CD8-positive, alpha-beta memory T cell (primary cell): Measurements from ENCODE around the gene ACP2. TPM values are rescaled to one million over a fixed set of nuclear protein-coding genes. Genes with fewer than 3 reads are reported as not detected.

Experiments used
- CTCF ChIA-PET: fragments of 350-600 bp; sonication (Branson Sonifier 250); formaldehyde crosslinking; loops from one replicate; lab custom pipeline; 2021; ENCODE audit warnings: antibody characterized with exemption; lab: Charles Lee
- POLR2A ChIA-PET: fragments of 350-600 bp; sonication (Branson Sonifier 250); formaldehyde crosslinking; loops from one replicate; lab custom pipeline; 2021; ENCODE audit warnings: antibody characterized with exemption; lab: Charles Lee
- DNase-seq, 5 donors: peaks; one replicate each; pipeline versions ENCODE4 v3.0.0 to v3.0.0-alpha.2; 2020 to 2022; ENCODE audit warnings: mixed read lengths in 1 of 5
- H3K27ac ChIP-seq: one replicate; pipeline ENCODE4 v1.7.0; 2013; ENCODE audit warnings: low read depth, mild to moderate bottlenecking, low read length, moderate library complexity
- H3K27me3 ChIP-seq: 2 replicates; pipeline ENCODE4 v1.7.0; 2013; ENCODE audit warnings: low read length, mild to moderate bottlenecking; ENCODE audit not compliant: insufficient read depth, poor library complexity, severe bottlenecking
- H3K36me3 ChIP-seq: 2 replicates; pipeline ENCODE4 v1.7.0; 2013; ENCODE audit warnings: mild to moderate bottlenecking, low read length, moderate library complexity; ENCODE audit not compliant: insufficient read depth
- H3K4me1 ChIP-seq: 2 replicates; pipeline ENCODE4 v1.7.0; 2013; ENCODE audit warnings: mild to moderate bottlenecking, low read length, moderate library complexity; ENCODE audit not compliant: insufficient read depth
- H3K4me3 ChIP-seq: 2 replicates; pipeline ENCODE4 v1.7.0; 2013; ENCODE audit warnings: mild to moderate bottlenecking, low read length
- H3K9me3 ChIP-seq: 2 replicates; pipeline ENCODE4 v1.7.0; 2013; ENCODE audit warnings: mild to moderate bottlenecking, low read length
- H3K27ac Mint-ChIP-seq, 8 donors: one replicate each; pipeline ENCODE4 v1.8.0; 2020 to 2021; ENCODE audit warnings: mixed read lengths in 8 of 8, mild to moderate bottlenecking in 6 of 8, inconsistent platforms in 3 of 8, moderate library complexity in 3 of 8
- H3K27me3 Mint-ChIP-seq, 2 donors: one replicate each; pipeline ENCODE4 v1.8.0; 2020 to 2021; ENCODE audit warnings: mixed read lengths in 2 of 2, mild to moderate bottlenecking in 1 of 2, moderate library complexity in 1 of 2
- H3K36me3 Mint-ChIP-seq, 3 donors: one replicate each; pipeline ENCODE4 v1.8.0; 2020 to 2021; ENCODE audit warnings: mixed read lengths in 3 of 3, inconsistent platforms in 1 of 3, mild to moderate bottlenecking in 1 of 3
- H3K4me1 Mint-ChIP-seq, 3 donors: one replicate each; pipeline ENCODE4 v1.8.0; 2020 to 2021; ENCODE audit warnings: mixed read lengths in 3 of 3, inconsistent platforms in 1 of 3, mild to moderate bottlenecking in 1 of 3
- H3K4me3 Mint-ChIP-seq, 7 donors: one replicate each; pipeline ENCODE4 v1.8.0; 2020 to 2021; ENCODE audit warnings: mixed read lengths in 7 of 7, mild to moderate bottlenecking in 6 of 7, moderate library complexity in 4 of 7, inconsistent platforms in 2 of 7
- H3K9me3 Mint-ChIP-seq, 5 donors: one replicate each; pipeline ENCODE4 v1.8.0; 2020 to 2022; ENCODE audit warnings: mixed read lengths in 5 of 5, mild to moderate bottlenecking in 3 of 5, moderate library complexity in 2 of 5, inconsistent platforms in 1 of 5
- polyA plus RNA-seq: library from polyadenylated mRNA; unstranded; fragments of 300-500 nt; fragmentation: Illumina TruSeq; gene quantifications from one replicate; pipeline ENCODE4 v1.2.3, GENCODE V29; 2021
- total RNA-seq, 2 experiments: library from RNA; stranded (reverse); gene quantifications; one replicate each; pipeline ENCODE4 v1.2.3, GENCODE V29; 2021

Gene ACP2
- total and polyA plus RNA-seq, 3 experiments from 2014 or later: 14.6 to 24.5 (median 24.1) TPM

DNA sequence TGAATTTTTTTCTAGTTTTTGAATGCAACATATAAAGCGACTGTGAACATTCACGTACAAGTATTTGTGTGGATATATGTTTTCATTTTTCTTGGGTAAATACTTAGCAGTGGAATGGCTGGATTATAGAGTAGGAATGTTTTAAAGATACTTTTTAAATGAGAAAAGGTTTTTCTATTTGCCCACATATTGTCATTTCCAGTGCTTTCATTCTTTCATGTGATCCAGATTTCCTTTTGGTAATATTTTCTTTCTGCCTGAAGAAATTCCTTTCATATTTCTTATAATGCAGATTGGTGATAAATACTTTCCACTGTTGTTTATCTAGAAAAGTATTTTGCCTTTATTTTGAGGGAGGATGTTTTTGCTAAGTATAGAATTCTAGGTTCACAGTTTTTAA is 25.9 kb downstream of the ACP2 start:
- Histone ChIP-seq H3K36me3 (peaks cover 12% of the 10 kb centered on the region), H3K4me1 (peaks cover 8% of the 10 kb centered on the region), H3K27me3 (no peaks in the 10 kb centered on the region), H3K4me3 (no peak overlapping the region), H3K27ac (no peak overlapping the region), H3K9me3 (no peaks in the 10 kb centered on the region)
- Mint-ChIP-seq H3K4me1 (peaks cover 9 to 27% (median 15%) of the 10 kb centered on the region in 3 donors), H3K27ac (peak overlapping the region in 2 of 8 donors; percentile 17 to 38), H3K27me3 (no peaks in the 10 kb centered on the region), H3K4me3 (no peak overlapping the region), H3K9me3 (no peaks in the 10 kb centered on the region), H3K36me3 (peaks cover 5 to 67% (median 26%) of the 10 kb centered on the region in 3 donors)
- DNase-seq: no peak
- ChIA-PET CTCF (no interaction called here), POLR2A (no interaction called here)

DNA sequence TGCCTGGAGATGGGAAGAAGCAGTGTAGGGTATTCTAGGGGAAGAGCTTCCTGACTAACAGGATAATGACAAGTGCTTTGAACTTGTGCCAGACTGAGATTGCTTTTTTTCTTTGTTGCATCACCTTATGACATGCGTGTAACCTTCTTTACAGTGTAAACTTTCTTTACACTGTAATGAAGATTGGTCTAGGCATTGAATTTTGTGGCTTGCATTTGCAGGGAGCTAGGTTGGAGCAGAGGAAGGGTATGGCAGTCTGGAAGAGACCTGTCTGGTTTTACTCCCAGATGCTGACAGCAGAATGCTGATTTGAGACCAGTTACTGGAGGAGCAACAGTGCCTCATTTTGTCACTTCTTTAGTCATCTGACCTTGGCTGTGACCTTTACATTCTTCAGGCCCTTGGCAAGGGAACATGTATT is 28.2 kb downstream of the ACP2 start:
- Histone ChIP-seq H3K27me3 (no peaks in the 10 kb centered on the region), H3K4me1 (peaks cover 23% of the 10 kb centered on the region), H3K9me3 (no peaks in the 10 kb centered on the region), H3K27ac (no peak overlapping the region), H3K4me3 (no peak overlapping the region), H3K36me3 (peaks cover 12% of the 10 kb centered on the region)
- ChIA-PET CTCF (interaction anchor here (1.9 to 3.4 kb wide), 2 partner anchors 14 to 28 kb away, joined by 5 to 9 read pairs; partner anchors contain the start of gene ACP2), POLR2A (no interaction called here)
- H3K9me3 Mint-ChIP-seq: no peaks in the 10 kb centered on the region
- peaks cover 24 to 43% (median 32%) of the 10 kb centered on the region in 3 donors for H3K4me1 Mint-ChIP-seq
- H3K27ac Mint-ChIP-seq: peak overlapping the region in 5 of 8 donors; percentile 11 to 82 (median 25)
- no peak for DNase-seq
- H3K4me3 Mint-ChIP-seq: no peak overlapping the region
- peaks cover 5 to 64% (median 18%) of the 10 kb centered on the region in 3 donors for H3K36me3 Mint-ChIP-seq
- no peaks in the 10 kb centered on the region for H3K27me3 Mint-ChIP-seq

DNA sequence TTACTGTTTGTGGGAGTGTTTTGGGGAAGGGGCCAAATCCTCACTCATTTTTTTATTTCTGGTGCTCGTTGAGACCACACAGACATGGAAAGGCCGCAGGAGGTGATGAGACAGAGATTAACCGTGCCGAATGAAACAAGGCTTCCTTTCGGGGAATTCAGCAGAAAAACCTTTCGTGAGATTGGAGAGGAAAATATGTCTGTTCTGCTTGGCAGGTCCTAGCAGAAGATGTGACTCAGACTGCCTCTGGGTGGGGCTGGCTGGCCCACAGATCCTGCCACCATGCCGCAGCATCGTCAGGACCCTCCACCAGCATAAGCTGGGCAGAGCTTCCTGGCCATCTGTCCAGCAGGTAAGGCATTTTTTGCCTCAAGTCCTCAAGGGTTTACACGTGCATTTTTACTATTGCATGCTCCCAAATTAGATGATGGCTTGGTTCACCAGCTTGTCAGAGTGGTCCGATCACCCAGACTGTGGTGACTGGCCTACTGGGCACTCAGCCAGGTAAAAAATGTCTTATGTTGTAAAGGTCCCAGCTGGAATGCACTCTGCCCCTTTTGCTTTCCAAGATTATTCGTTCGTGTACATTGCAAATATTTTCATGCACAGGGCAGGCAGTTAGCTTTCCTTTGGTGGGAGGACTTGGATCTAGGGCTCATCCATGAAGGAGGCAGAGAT is 32.4 kb downstream of the ACP2 start:
- Mint-ChIP-seq H3K27ac (peak overlapping the region; percentile 2 to 100 (median 95)), H3K9me3 (no peaks in the 10 kb centered on the region), H3K27me3 (no peaks in the 10 kb centered on the region), H3K4me1 (peaks cover 30 to 41% (median 34%) of the 10 kb centered on the region in 3 donors), H3K36me3 (peaks cover 5 to 49% (median 14%) of the 10 kb centered on the region in 3 donors), H3K4me3 (peak overlapping the region; percentile 87 to 100 (median 97))
- H3K4me3 ChIP-seq: peak overlapping the region; percentile 100
- peak in 3 of 5 donors; percentile 14 to 62 (median 14) for DNase-seq
- peaks cover 34% of the 10 kb centered on the region for H3K4me1 ChIP-seq
- no peaks in the 10 kb centered on the region for H3K27me3 ChIP-seq
- H3K9me3 ChIP-seq: no peaks in the 10 kb centered on the region
- CTCF ChIA-PET: interaction anchor here (1.2 to 2.9 kb wide), 4 partner anchors 19 to 38 kb away, joined by 4 to 20 read pairs (median 6); partner anchors contain the start of gene ACP2
- peaks cover 7% of the 10 kb centered on the region for H3K36me3 ChIP-seq
- peak overlapping the region; percentile 90 for H3K27ac ChIP-seq
- POLR2A ChIA-PET: interaction anchor here (0.6 to 2.7 kb wide), 6 partner anchors 18 to 786 kb away, joined by 5 to 31 read pairs (median 13); partner anchors contain the start of genes ACP2 and ARFGAP2

DNA sequence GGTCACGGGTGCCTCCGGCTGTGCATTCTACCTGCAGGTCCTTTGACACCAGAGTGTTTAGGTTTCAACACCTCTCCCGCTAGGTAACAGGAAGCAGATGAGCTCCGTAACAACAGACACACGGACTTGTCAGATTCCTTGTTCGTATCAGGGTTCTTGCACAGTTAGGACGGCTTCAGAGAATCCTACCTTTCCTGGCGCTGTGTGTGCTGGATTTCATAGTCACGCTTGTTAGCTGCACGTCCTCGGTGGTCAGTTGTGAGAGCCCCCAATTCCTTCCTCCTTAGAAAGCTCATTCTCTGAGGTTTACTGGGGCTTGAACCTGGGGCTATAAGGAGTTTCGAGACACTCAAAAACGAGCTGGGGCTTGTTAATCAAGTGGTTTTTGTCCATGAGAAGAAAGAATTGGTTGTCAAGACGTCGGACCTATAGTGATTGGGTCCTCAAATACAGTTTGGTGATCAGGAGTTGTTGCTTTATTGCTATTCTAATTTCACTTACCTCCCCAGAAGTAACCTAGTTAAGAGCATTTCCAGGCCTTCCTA is 33.2 kb downstream of the ACP2 start:
- Mint-ChIP-seq H3K4me3 (peak overlapping the region; percentile 87 to 100 (median 97)), H3K27ac (peak overlapping the region; percentile 86 to 100 (median 95)), H3K4me1 (peaks cover 30 to 39% (median 33%) of the 10 kb centered on the region in 3 donors), H3K27me3 (no peaks in the 10 kb centered on the region), H3K9me3 (no peaks in the 10 kb centered on the region), H3K36me3 (peaks cover 3 to 43% (median 13%) of the 10 kb centered on the region in 3 donors)
- Histone ChIP-seq H3K27ac (peak overlapping the region; percentile 90), H3K27me3 (no peaks in the 10 kb centered on the region), H3K4me3 (peak overlapping the region; percentile 100), H3K9me3 (no peaks in the 10 kb centered on the region), H3K4me1 (peaks cover 34% of the 10 kb centered on the region), H3K36me3 (peaks cover 7% of the 10 kb centered on the region)
- CTCF ChIA-PET: interaction anchor here (1.1 to 2.9 kb wide), 6 partner anchors 15 to 159 kb away, joined by 3 to 20 read pairs (median 4); partner anchors contain the start of gene ACP2
- POLR2A ChIA-PET: interaction anchor here (0.6 to 2.7 kb wide), 12 partner anchors 19 to 787 kb away, joined by 3 to 31 read pairs (median 6); partner anchors contain the start of genes ACP2 and ARFGAP2
- no peak for DNase-seq

DNA sequence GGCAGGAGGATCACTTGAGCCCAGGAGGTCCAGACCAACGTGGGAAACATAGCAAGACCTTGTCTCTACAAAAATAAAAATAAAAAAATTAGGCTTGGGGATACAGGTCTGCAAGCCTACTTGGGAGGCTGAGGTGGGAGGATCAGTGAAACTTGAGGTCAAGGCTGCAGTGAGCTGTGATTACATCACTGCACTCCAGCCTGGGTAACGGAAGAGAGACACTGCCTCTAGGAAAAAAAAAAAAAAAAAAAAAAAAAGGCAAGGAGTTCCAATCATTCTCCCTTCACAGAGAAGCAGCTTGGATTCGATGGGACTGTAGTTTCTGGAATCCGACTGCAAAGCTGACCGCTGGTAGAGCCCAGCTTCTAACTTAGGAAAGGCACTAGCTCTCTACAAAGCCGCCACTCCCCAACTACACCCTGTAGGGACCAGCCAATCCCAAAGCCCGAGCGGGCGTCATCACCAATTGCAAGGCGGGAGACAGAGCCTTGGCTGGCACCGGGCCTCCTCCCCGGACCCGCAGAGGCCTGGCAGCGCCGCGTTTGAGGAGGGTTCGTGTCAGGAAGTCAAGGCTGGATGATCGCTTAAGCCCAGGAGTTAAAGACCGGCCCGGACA is 34.6 kb downstream of the ACP2 start:
- peak; percentile 74 to 87 (median 81) for DNase-seq
- Histone ChIP-seq H3K36me3 (peaks cover 7% of the 10 kb centered on the region), H3K4me3 (peak overlapping the region; percentile 100), H3K27ac (peak overlapping the region; percentile 90), H3K4me1 (peaks cover 34% of the 10 kb centered on the region), H3K9me3 (no peaks in the 10 kb centered on the region), H3K27me3 (no peaks in the 10 kb centered on the region)
- peak overlapping the region; percentile 87 to 100 (median 97) for H3K4me3 Mint-ChIP-seq
- ChIA-PET CTCF (interaction anchor here (0.6 to 2.9 kb wide), 11 partner anchors 15 to 213 kb away, joined by 3 to 20 read pairs (median 4); partner anchors contain the start of gene ACP2), POLR2A (interaction anchor here (0.7 to 2.7 kb wide), 12 partner anchors 20 to 684 kb away, joined by 3 to 31 read pairs (median 8); partner anchors contain the start of genes ACP2 and ARFGAP2)
- H3K36me3 Mint-ChIP-seq: peaks cover 0 to 34% (median 7%) of the 10 kb centered on the region in 3 donors
- H3K9me3 Mint-ChIP-seq: no peaks in the 10 kb centered on the region
- H3K4me1 Mint-ChIP-seq: peaks cover 29 to 35% (median 30%) of the 10 kb centered on the region in 3 donors
- H3K27ac Mint-ChIP-seq: peak overlapping the region; percentile 88 to 100 (median 99)
- H3K27me3 Mint-ChIP-seq: no peaks in the 10 kb centered on the region

DNA sequence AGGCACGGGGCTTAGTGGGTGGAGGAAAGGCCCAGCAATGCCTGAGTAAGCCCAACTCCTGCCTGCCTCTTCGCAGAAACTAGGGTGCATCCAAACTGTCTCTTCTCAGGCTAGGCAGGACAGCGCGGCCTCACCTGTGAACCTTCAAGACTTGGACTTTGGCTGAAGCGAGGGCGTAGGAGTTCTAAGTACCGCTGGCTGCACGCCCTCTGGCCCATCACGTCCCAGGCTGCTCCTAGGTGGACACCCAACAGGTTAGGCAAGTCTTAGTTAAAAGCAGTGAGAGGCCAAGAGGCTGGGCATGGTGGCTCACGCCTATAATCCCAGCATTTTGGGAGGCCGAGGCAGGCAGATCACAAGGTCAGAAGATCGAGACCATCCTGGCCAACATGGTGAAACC is 35.7 kb downstream of the ACP2 start:
- Mint-ChIP-seq H3K4me3 (peak overlapping the region in 1 of 7 donors; percentile 19), H3K4me1 (peaks cover 22 to 28% (median 23%) of the 10 kb centered on the region in 3 donors), H3K36me3 (peaks cover 0 to 26% (median 2%) of the 10 kb centered on the region in 3 donors), H3K27ac (peak overlapping the region in 2 of 8 donors; percentile 54 to 58), H3K9me3 (no peaks in the 10 kb centered on the region), H3K27me3 (no peaks in the 10 kb centered on the region)
- ChIA-PET POLR2A (no interaction called here), CTCF (no interaction called here)
- no peak for DNase-seq
- Histone ChIP-seq H3K9me3 (no peaks in the 10 kb centered on the region), H3K36me3 (peaks cover 1% of the 10 kb centered on the region), H3K27me3 (no peaks in the 10 kb centered on the region), H3K4me3 (no peak overlapping the region), H3K4me1 (peaks cover 28% of the 10 kb centered on the region), H3K27ac (no peak overlapping the region)

DNA sequence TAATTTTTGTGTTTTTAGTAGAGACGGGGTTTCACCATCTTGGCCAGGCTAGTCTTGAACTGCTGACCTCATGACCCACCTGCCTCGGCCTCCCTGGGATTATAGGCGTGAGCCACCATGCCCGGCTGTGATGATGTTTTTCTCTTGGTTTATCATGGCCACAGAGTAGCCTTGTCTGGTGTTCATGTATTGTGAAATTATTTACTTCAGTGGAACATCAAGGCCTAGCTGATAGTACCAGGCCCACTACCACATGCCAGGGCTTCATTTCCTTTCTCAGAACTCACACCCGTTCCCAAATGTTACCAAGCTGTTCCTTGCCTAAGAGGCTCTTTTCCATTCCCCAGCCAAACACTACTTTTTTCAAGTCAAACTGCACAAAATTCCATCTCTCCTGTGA is 40.0 kb downstream of the ACP2 start:
- DNase-seq: no peak
- H3K36me3 Mint-ChIP-seq: no peaks in the 10 kb centered on the region
- no peaks in the 10 kb centered on the region for H3K27me3 ChIP-seq
- no peaks in the 10 kb centered on the region for H3K4me1 Mint-ChIP-seq
- no peak overlapping the region for H3K4me3 Mint-ChIP-seq
- H3K36me3 ChIP-seq: no peaks in the 10 kb centered on the region
- H3K9me3 ChIP-seq: no peaks in the 10 kb centered on the region
- ChIA-PET POLR2A (interaction anchor here (1.0 kb wide), 1 partner anchor 24 kb away, joined by 3 read pairs; no protein-coding TSS in a partner anchor), CTCF (no interaction called here)
- no peak overlapping the region for H3K4me3 ChIP-seq
- H3K27ac Mint-ChIP-seq: no peak overlapping the region
- peaks cover under 1% of the 10 kb centered on the region for H3K4me1 ChIP-seq
- no peaks in the 10 kb centered on the region for H3K9me3 Mint-ChIP-seq
- H3K27me3 Mint-ChIP-seq: no peaks in the 10 kb centered on the region
- no peak overlapping the region for H3K27ac ChIP-seq
